NT2/D1 (cell line): ENCODE results near the gene SLC34A3.

Experiments
- SUZ12 ChIP-seq: IDR thresholded peaks from 2 replicates; pipeline ENCODE4 v1.6.1; 2011; ENCODE audit not compliant: insufficient read length, insufficient read depth; ENCODE audit errors: extremely low read depth
- YY1 ChIP-seq: IDR thresholded peaks from 2 replicates; pipeline ENCODE4 v1.6.1; 2011; ENCODE audit not compliant: insufficient read length, insufficient read depth
- ZNF274 ChIP-seq: IDR thresholded peaks from 2 replicates; pipeline ENCODE4 v1.6.1; 2011; ENCODE audit warnings: mild to moderate bottlenecking, low read depth, low read length

DNA sequence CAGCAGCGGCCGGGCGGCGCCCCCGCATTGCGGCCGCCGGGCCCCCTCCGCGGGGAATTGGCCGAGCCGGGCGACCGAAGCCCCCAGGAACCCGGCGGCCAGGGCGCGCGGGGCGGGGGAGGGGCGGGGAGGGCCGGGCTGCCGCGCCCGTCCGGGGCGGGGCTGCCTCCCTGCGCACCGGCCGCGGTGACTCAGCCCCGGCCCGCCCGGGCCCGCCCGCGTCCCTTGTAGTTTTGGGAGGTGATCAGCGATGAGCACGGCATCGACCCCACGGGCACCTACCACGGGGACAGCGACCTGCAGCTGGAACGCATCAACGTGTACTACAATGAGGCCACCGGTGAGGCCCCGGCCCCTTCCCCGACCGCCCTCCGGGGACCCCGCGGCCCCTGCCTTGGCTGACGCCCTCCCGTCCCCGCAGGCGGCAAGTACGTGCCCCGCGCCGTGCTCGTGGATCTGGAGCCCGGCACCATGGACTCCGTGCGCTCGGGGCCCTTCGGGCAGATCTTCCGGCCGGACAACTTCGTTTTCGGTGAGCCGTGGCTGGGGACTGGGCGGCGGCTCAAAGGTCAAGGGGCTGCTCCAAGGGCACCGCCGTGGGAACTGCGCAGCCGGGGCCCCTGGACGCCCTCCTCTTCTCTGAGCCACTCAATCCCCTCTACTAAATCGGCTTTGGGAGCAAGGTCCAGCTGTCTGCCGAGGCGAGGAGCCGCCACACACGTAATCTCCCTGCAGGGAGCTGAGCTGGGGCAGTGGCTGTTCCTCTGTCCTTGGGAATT, 11.0 kb downstream of the SLC34A3 start:
- TF ChIP-seq SUZ12, result no peak
- no peak for TF ChIP-seq ZNF274
- no peak for TF ChIP-seq YY1
